Hepatic stellate cell (primary cell): Measurements from ENCODE around the gene NOTUM.
A peak's percentile ranks its signal among the peaks of the same experiment; 100 is the strongest.

ENCODE experiments used
- DNase-seq: peaks from one replicate; pipeline ENCODE4 v3.0.0; 2011; ENCODE audit warnings: low spot score

The NOTUM gene

GRCh38 chr17:81935709-81936084, 25.3 kb downstream of the NOTUM start:
- no peak for DNase-seq

DNA sequence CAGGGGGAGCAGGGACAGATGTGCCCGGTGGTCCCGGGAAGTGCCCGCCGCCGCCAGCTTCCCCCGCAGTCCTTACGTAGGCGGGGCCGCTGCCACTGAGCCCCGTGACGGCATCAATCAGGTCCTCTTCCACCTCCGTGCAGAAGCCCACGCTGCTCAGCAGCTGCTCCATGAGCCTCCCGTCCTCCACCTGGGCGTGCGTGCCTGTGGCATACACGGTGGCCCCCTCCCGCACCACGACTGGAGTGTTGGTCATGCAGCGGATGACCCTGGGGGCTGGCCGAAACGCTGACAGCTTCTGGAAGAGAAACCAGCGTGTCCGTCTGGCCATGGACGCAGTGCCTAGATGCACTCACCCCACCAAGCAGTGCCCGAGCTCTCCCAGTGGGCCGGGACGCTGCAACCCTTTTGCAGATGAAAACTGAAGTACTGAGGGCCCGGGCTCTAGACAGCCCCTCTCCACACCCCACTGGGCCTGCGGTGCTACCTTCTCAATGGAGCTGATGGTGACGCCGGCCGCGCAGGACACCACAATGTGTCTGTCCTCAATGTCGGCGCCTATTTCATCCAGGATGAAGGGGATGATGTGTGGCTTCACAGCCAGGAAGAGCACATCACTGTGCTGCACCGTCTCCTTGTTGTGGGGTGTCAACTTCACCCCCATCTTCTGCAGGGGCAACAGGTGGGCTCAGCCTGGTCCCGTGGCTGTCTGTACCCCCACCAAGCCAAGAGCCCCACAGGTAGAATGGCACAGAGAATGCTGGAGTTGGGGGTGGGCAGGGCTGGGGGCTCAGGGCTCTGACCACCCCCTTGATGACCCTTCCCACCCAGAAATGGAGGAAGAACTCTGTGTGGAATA, 25.9 kb downstream of the NOTUM start:
- DNase-seq: no peak

DNA sequence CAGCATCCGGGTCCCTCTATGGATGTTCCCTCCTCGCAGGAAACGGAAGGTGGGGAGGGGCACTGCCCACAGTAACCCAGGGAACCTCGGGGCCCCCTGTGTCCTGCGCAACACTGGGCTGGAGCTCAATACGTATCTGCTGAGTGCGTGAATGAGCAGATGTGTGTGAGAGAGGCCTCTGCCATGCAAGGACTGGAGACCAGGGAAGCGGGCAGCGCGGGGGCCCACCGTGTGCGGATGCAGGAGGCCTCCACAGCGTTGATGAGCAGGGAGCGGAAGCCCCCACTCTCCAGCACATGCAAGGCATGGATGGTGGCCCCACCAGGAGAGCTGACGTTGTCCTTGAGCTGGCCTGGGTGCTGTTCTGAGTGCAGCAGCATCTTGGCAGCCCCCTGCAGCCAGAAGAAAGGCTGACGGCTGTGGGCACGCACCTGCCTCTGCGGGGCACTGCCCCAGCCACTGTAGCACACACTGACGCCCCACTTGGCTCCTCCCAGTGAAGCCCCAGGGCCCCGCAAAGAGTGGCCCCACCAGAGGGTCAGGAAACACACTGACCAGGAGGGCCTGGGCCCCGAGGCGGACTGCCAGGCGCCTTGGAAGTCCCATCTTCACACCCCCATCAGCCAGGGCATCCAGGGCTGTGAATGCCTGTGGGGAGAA, 26.8 kb downstream of the NOTUM start:
- no peak for DNase-seq

GRCh38 chr17:81933178-81933699, 27.7 kb downstream of the NOTUM start:
- DNase-seq: no peak

DNA sequence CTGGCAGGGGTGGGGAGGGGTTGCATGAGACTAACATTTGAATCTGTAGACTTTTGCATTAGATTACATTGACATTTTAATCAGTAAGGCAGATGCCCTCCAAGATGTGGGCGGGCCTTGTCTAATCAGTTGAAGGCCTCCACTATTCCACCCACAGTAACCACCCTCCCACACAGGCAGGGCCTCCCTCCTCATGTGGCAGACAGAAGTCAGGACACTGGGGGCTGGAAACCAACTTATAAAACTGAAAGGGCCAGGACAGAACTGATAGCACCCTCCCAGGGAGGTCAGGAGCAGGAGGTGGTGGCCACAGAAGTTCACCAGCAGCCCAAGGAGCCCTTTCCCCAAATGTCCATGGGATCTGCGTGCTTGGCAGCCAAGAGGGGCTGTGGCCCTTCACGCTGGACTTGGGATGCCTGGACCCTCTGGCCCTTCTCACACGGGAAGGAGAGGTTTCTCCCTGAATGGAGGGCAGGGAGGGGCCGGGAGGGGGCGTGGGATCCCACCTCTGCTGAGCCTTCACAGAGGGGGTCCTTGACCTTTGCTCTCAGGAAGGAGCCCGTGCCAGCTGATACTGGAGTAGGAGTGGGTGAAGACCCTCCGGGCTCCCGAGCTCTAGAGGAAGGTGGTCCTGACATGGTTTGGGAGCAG, 28.5 kb downstream of the NOTUM start:
- no peak for DNase-seq

- no peak for DNase-seq
Measured at GRCh38 chr17:81931557-81932332, 29.2 kb downstream of the NOTUM start.

- DNase-seq: no peak
Measured at GRCh38 chr17:81931189-81931556, 29.8 kb downstream of the NOTUM start.

DNA sequence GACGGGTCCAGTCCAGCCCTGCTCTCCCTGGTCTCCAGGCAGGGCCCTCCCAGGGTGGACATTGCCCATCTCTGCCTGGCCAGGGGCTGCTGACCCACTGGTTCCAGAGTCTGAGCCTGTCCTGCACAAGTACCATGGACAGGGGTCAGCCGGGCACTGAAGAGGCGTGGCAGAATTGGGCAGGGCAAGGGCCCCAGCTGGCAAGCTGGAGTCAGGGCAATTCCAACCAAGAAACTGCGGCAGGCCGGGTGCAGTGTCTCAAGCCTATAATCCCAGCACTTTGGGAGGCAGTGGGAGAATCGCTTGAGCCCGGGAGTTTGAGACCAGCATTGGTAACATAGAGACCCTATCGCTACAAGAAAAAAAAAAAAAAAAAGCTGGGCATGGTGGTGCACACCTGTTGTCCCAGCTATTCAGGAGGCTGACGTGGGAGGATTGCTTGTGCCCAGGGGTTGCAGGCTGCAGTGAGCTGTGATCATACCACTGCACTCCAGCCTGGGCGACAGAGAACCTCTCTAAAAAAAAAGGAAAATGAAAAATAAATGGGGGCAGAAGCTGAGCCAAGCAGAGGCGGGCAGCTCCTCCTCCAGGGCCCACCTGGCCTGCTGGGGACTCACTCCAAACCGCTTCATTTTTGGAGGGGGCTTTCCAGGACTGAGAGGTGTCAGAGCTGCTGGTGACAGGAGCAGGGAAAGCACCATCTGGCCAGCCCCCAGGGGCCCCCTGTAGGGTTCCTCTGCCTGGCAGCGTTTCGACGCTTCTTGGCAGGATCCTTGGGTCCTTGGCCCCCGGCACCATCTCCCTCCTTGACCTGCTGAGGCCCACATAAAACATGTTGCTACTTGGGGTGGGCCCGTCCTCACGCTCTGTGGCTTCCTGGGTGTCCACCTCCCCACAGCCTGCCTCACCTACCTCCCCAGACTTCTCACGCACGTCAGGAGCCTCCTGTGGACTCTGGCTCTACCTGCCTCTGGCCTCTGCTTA, 30.6 kb downstream of the NOTUM start:
- DNase-seq: no peak

- no peak for DNase-seq
Measured at GRCh38 chr17:81929253-81930141, 31.5 kb downstream of the NOTUM start.

- DNase-seq: no peak
Measured at GRCh38 chr17:81928544-81929252, 32.3 kb downstream of the NOTUM start.

DNA sequence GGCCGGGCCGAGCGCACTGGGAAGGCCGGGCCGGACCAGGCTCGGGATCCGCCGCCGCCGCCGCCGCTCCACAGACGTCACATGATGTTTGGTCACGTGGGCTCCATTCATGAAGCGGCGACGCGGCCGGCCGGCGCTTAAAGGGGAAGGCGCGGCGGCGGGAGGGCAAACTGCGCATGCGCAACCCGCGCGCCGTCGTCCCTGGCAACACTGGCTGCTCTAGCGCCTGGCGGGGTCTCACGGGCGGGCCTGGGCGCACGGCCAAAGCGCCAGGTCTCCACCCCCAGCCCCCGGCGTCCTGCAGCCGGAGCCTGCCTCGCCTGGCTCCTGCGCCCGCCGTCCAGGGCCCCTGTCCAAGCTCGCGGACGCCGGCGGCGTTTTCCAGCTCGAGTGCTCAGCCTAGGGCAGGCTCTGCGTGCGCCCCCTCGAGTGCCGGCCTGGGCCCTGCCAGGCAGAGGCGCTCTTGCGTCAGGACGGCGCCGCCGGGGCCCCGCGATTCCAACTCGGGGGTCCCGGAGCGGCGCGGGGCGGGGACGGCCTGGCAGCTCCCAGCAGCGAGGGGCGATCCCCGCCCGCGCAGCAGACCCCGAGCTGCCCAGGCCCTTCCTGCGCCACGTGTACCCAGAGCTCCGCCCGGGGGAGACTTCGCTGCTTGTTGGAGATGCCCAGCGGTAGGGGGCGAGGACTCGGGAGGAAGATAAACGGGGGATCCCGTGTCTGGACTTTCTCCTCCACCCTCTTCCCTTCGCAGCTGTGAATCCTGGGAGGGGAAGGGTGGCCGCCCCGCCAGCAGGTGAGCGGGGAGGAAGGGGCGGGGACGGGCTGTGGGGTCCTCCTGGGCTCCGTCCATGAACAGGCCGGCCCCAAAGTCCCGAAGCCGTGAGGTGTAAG, 33.1 kb downstream of the NOTUM start, which contains the start of gene MAFG:
Gene MAFG, minus strand, starts transcription at position 83 of the 891 bp plus-strand sequence. CDS start 4,550 bp downstream, outside the sequence.
- peak; percentile 98 for DNase-seq

GRCh38 chr17:81927152-81927652, 33.8 kb downstream of the NOTUM start:
- DNase-seq: peak; percentile 63

GRCh38 chr17:81926451-81927151, 34.4 kb downstream of the NOTUM start:
- DNase-seq: peak; percentile 92

- no peak for DNase-seq
Measured at GRCh38 chr17:81925860-81926450, 35.0 kb downstream of the NOTUM start.

- DNase-seq: no peak
Measured at GRCh38 chr17:81924557-81925532, 36.1 kb downstream of the NOTUM start.
